ENCODE results near the gene CFAP91.

Gene CFAP91

DNA sequence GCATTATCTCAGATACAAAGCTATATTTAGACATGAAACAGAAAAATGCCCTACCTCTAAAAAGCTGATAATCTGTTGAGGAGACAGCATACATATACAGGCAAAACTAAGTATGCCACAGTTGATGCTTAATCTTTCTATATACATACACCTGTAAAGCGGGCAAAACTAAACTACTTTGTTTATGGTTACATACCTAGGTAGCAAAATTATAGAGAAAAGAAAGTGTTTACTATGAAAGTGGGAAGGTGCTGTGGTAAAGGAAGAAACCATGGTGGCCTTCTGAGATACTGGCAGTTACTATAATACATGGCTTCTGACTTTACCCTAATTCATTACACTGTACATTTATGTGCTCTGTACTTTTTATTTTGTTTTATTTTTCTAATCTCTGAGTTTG lies 43.1 kb downstream of the CFAP91 start:
- DNase-seq = no peak

DNA sequence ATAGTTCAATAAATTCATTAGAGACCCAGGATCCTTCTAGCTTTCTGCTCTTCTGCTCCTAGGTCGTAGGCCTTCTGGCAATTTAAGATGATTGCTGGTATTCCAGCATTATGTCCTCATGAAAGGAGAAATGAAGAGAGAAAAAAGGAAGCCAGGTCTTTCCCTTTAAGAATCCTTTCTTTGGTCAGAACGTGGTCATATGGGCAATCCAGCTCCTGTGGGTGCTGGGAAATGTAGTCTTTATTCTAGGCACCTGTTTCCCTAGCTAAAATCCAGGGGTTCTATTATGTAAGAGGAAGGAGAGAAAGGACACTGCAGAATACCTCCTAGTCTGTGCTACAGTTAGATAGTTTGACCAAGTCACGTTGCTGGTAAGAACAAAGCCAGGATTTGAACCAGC lies 43.6 kb downstream of the CFAP91 start:
- DNase-seq = no peak

DNA sequence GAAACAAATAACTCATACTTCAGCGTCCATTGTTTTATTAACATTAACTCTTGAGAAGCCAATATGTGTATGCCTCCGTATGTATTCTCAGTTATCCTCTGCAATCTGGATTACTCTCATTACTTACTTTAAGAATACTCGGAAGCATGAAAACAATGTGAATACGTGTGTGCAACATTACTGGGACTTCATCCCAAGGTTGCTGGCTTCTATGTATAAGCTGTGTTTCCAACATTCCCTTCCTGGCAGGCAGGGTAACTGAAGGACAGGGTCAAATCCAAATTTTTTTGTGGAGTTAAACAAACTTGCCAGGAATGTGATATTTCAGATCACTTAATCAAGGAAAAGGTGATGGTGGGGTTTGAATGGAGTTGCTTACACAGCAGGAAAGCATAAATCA lies 44.5 kb downstream of the CFAP91 start:
- DNase-seq = no peak

DNA sequence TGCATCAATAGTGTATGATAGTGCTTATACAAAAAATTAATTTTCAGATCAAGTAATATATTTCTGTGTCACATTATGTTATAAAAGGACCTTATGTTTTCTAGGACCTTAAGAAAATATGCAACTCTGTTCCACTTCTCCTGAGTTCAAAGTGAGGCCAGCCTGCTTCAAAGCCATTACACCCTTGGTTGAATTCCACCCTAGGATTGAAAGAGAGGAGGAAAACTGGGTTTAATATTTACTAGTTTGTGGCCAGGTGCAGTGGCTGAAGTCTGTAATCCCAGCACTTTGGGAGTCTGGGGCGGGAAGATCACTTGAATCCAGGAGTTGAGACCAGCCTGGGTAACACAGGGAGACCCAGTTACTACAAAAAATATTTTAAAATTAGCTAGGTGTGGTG lies 46.2 kb downstream of the CFAP91 start:
- no peak for DNase-seq

DNA sequence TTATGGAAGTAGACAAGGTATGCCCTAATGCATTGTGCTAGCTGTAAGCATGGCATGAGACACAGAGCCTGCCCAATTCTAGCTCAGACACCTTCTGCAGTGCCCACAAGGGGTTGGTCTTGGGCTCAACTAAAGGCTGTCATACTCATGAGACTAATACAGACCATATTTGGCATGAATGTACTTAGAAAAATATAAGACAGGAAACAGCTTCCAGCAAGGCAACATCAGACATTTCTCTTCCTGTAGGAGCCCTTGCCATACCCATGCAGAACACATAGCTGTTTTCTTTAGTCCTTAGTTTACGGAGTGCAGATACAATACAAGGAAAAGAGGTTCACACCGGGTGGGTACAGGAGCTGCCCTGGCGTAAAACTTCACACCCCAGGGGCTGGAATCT lies 48.6 kb downstream of the CFAP91 start:
- no peak for DNase-seq

Data from cerebellar nuclear complex (tissue), 1 donor.